C4-2B (cell line): Measurements from ENCODE around the gene RAF1.

Experiments
- ZFX ChIP-seq: fragments of 450-650 bp; IDR thresholded peaks from 2 replicates; pipeline ENCODE4 v1.6.1; 2017
- TF ChIP-seq, protein P1 (sequence below): fragments of 450-650 bp; conservative IDR thresholded peaks from 2 replicates; pipeline ENCODE4 v1.5.1; 2017; ENCODE audit warnings: mild to moderate bottlenecking

- TF ChIP-seq, protein P1, sequence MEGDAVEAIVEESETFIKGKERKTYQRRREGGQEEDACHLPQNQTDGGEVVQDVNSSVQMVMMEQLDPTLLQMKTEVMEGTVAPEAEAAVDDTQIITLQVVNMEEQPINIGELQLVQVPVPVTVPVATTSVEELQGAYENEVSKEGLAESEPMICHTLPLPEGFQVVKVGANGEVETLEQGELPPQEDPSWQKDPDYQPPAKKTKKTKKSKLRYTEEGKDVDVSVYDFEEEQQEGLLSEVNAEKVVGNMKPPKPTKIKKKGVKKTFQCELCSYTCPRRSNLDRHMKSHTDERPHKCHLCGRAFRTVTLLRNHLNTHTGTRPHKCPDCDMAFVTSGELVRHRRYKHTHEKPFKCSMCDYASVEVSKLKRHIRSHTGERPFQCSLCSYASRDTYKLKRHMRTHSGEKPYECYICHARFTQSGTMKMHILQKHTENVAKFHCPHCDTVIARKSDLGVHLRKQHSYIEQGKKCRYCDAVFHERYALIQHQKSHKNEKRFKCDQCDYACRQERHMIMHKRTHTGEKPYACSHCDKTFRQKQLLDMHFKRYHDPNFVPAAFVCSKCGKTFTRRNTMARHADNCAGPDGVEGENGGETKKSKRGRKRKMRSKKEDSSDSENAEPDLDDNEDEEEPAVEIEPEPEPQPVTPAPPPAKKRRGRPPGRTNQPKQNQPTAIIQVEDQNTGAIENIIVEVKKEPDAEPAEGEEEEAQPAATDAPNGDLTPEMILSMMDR: no peak
- TF ChIP-seq ZFX: no peak
Observed at GRCh38 chr3:12686096-12686495, 22.2 kb upstream of the RAF1 start.
